PFSK-1 (cell line): ENCODE results near the gene IGFBP4.

Source experiments
- POLR2AphosphoS5 ChIP-seq: IDR thresholded peaks from 2 replicates; pipeline ENCODE4 v1.6.1; 2012; ENCODE audit warnings: low read depth, mild to moderate bottlenecking, control low read depth, low read length, moderate library complexity
- SIN3A ChIP-seq: IDR thresholded peaks from 2 replicates; pipeline ENCODE4 v1.6.1; 2012; ENCODE audit warnings: mild to moderate bottlenecking, low read length, moderate library complexity, borderline replicate concordance; ENCODE audit not compliant: insufficient read depth

GRCh38 chr17:40481106-40481505, 37.9 kb downstream of the IGFBP4 start:
- TF ChIP-seq POLR2AphosphoS5 (no peak), SIN3A (no peak)
